EH (cell line): ENCODE results near the gene TFPT.
A peak's percentile ranks its signal among the peaks of the same experiment; 100 is the strongest.

ENCODE experiments used
- DNase-seq: peaks from one replicate; pipeline ENCODE4 v3.0.0-alpha.2; 2015; ENCODE audit warnings: low read depth

TFPT gene, protein sequence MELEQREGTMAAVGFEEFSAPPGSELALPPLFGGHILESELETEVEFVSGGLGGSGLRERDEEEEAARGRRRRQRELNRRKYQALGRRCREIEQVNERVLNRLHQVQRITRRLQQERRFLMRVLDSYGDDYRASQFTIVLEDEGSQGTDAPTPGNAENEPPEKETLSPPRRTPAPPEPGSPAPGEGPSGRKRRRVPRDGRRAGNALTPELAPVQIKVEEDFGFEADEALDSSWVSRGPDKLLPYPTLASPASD

DNA sequence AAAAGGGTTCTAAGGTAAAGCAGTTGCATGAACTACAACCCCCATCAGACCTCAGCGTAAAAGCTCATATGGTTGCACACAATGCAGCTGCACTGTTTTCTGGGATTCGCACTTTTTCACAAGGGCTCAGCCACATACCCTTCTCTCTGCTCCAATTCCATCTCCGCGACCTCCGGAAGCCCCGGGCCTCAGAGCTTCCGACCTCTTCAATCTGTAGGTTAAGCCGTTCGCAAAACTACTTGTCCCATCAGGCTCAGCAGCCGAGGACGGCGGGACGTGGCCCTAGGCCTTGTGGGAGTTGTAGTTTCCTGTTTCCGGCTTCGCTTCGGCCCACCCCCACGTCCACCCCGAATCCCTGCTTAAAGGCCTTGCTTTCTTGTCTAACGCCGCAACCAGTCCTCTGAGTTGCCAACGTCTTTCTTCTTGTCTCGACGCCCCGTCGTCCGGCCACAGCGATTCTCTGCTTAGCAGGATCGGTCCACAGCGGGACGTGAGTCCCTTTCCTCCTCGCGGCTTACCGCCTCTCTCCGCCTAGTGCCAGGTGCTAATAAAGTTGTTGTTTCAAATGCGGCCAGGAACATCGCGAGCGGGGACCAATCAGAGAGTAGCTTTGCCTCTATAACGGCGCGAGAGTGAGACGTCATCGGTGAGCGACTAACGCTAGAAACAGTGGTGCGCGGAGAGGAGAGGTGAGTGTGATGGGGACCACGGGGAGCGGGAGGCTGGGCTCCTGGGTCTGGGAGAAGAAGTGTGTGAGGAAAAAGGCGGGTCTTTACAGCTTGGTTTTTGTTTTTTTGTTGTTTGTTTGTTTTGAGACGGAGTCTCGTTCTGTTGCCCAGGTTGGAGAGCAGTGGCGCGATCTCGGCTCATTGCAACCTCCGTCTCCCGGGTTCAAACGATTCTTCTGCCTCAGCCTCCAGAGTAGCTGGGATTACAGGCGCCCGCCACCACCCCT, at the start of gene TFPT, which contains the start of gene PRPF31:
TFPT (minus strand) TSS at position 549 of the 955 bp plus-strand sequence; CDS start at position 161, 388 bp downstream.
PRPF31 (plus strand) TSS at position 646 of the 955 bp plus-strand sequence. CDS start 2,525 bp downstream, outside the sequence.
- DNase-seq: peak; percentile 97

DNA sequence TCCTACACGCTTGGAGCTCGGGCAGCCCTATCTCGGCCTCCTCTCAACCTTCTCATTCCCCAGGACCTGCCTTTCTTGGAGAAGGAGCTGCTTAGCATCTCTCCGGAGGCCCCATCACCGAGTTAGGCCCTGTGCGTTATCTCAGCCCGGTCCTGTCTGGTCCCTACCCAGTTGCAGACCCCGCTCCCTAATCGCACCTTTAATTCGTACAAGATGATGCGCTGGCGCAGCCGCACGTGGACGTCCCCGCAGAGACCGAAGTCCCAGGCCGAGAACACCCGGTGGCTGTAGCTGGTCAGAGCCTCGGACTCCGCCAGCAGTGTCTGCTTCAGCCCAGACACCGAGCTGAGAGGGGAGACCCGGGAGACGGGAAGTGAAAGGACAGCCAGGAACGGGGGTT, 49.8 kb upstream of the TFPT start:
- no peak for DNase-seq

DNA sequence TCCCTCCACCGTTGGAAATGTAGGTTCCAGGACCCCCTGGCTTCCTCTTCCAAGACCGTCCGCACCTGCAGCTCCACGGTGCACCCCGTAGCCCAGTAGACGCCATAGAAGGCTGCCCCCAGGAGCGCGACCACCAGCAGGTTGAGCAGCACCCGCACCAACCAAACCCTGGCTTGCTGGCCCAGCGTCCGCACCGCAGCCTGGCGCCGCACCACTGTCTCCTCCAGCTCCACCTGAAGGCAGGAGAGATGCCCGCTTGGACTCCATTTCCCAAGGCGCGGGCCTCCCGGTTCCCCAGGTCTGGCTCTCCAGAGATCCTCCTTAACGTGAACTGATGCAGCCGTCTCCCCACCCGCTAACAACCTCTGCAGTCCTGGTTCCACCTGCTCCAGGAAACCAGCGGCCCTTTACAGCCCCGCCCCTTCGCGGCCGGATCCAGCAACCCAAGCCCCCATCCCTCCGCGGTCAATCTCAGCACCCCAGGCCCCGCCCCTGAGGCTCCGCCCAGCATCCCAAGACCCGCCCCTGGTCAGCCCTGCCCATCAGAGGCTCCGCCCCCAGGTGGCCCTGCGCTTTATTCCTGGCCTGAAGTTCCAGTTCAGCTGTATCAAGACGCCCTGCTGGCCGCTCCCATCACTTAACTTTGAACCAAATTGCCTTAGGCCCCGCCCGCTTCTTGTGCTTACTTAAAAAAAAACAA, 49.1 kb upstream of the TFPT start:
- DNase-seq: peak; percentile 77

DNA sequence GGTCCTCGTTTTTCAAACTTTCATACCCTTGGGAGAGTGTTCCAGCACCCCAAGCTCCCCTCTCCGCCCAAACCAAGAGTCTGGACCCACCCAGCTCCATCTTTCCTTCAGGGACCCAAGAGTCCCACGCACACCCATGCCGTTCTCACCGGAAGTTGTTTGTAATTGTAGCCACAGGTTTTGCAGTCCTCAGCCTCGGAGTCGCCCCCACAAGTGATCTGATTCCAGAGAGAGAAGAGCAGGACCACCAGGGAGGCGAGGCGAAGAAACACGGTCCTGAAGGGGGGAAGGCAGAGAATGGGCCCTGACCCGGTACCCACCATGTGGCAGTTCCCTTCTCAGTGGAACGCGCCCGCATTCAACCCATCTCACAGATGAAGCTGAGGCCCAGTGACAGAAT, 47.4 kb upstream of the TFPT start:
- no peak for DNase-seq

DNA sequence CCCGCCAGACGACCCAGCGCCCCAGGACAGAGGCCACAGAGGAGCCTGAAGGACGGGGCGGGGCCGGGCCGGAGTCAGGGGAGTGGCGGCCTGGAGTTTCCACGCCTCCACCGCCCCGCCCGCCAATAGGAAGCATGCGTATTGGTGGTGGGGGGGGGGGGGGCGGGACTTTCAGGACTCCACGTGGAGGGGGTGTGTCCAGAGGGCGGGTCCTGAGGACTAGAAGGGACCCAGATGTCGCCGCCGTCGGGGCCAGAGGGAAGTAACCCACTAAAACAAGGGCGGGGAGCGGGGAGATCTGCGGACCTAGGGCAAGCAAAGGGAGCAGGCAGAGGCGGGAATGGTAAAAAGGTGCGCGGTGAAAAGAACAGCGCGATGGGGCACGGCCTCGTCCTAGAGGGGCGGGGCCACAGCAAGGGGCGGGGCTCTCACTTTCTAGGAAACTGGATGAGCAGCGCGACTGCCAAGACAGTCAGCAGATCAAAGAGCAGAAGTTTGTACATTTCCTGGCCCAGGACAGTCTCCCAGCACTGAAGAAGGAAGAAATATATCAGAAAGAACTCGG, 46.9 kb upstream of the TFPT start:
- DNase-seq: peak; percentile 71

DNA sequence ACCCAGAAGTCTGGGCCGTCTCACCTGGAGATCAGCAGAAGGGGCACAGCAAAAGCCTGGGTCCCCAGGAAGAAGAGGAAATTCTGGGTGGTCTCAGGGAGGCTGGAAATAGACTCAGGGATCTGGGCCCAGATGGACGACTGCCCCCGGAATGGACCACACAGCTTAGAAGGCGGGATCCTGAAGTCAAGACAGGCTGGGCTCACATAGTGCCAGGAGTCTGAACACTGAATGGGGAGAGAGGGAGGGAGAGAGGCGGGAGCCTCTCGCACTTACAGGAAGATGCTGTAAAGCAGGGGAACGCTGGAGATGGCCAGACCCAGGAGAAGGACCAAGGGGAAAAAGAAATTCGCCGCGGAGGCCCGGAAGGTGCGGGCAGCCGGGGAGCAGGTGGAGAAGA, 45.4 kb upstream of the TFPT start:
- DNase-seq: peak; percentile 19

DNA sequence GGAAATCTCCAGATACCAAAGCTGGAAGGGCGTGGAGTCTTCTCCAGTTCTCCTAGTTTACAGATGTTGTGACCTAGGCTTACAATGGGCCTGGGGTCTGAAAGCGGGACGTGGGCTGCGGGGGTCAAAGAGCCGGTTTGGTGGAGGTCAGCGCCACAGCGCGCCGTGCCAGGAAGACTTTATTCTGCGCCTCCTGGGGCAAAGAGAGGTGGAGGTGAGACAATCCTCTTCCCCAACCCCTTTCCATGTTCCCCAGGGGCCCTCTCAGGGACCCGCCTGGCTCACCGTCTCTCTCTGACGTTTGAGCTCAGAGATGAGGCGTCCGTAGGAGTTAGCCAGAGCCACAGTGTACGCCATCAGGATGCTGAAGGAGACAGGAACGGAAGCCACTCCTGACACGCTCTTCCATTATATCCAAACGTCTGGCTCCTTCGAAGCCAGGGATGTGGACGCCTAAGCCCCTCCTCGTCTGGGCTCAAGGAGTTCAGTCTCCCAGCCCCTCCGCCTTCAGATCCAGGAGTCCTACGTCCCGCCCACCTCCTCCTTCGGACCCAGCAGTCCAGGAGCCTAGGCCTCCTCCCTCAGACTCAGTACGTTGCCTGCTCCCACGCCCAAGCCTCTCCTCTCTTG, 44.8 kb upstream of the TFPT start:
- DNase-seq: peak; percentile 40

DNA sequence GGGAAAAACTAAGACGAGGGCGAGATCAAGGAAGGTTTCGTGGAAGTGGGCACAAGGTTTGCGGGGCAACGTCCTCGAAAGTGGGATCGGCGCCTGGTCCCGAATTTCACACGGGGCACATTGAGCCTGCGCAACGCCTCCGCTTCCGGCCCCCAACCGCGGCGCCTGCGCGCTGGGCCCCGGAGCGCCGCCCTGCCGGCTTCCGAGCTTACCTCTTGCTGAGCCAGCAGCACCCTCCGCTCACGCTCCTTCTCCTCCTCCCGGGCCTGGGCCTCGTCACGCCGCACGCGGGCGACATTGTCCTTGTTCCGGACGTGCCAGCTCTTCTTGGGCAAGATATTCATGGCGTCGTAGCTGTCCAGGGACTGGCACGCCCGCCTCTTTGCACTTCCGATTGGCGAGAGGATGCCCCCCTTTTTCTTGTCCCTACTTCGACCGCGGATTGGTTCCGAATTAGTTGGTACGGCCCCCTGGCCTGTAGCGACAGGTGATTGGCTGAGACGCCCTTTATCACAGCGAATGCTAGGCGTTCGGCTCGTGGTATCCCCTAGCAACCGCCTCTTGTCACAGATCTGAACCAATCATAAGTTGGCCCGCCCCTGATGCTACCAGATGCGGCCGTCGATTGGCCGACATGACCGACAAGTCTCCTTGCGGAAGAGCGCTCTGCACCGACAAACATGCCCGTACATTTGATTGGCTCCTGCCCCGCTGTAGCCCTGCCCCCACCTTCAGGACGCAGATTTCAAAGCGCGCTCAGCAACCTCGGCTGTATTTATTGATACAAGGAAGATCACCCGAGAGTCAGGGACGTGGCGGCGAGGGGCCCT, 44.1 kb upstream of the TFPT start, which contains the start of gene LENG1:
LENG1 (minus strand) TSS at position 370 of the 830 bp plus-strand sequence; CDS start at position 344, 26 bp downstream.
- peak; percentile 100 for DNase-seq

DNA sequence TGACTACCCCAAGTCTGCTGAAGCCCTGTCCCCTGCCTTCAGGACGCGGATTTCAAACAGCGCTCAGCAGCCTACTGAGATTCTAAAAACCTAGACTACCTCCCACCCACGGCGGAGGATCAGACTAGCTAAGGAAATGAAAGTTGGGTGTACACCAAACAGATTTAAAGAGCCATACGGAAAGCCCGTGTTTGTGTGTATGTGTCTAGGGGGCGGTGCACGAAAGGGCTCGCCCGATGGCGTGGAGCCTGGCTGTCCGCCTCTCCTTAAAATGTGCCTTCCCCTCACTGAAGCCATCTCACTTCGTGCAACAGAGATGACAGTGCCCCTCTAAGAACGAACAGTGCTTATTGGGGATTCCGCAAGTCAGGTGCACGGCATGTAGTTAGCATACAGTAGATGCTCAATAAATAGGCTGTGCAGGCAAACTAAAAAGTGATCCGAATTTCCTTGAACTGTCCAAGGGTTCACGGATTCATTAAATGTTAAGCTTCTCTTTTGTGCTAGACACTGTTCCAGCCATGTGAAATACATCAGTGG, 43.4 kb upstream of the TFPT start:
- DNase-seq: peak; percentile 34

DNA sequence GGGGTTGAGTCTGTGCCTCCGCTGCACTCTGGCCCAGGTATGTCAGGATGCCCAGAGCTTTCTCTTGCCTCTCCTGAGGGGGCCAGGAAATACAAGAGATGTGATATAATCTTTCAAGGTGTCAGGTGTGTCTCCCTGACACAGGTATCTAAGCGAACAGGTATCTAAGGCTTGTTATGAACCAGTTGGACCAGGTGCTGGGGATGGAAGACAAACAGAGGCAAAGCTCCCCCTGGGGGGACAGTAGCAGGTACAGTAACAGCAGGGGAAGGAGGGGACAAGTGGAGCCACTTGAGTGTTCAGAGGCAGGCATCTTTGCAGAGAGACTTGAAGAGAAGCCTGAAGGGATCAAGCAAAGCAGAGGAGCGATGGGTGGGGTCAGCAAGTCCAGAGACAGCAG, 41.5 kb upstream of the TFPT start:
- no peak for DNase-seq

DNA sequence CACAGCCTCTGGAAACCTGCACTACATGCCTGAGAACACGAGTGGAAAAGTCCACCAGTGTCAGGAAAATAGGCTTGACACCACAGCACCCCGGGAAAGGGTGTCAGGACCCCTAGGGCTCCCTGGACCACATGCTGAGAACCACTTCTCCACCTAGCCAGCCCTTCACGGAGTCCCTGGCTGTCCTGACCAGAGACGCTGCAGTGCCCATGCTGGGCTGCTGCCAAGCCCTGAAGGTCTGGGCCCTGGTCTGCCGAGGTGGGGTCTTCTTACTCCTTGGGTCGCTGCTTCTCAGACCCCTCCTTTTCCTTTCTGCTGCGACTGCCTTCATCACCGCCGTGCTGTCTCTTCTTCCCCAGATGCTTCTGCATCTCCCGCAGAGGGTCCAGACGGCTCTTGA, 41.0 kb upstream of the TFPT start:
- DNase-seq: no peak

DNA sequence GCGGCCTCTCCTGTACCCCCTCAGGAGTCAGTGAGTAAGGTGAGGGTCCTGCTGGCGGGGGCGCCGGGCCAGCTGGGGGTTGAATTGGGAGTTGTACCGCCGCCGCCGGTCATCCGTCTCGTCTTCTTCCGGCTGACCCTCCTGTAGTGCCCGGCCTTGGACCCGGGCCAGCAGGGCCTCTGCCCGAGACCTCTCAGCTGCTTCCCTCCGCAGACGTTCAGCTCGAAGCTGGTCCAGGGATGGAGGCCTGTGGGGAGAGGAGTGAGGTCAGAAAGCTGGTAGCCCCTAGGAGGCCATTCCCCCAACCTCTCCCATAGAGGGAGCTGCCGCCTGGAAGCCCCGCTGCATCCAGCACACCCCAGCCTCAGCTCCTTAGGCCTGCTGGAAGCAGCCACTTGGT, 40.2 kb upstream of the TFPT start:
- no peak for DNase-seq

DNA sequence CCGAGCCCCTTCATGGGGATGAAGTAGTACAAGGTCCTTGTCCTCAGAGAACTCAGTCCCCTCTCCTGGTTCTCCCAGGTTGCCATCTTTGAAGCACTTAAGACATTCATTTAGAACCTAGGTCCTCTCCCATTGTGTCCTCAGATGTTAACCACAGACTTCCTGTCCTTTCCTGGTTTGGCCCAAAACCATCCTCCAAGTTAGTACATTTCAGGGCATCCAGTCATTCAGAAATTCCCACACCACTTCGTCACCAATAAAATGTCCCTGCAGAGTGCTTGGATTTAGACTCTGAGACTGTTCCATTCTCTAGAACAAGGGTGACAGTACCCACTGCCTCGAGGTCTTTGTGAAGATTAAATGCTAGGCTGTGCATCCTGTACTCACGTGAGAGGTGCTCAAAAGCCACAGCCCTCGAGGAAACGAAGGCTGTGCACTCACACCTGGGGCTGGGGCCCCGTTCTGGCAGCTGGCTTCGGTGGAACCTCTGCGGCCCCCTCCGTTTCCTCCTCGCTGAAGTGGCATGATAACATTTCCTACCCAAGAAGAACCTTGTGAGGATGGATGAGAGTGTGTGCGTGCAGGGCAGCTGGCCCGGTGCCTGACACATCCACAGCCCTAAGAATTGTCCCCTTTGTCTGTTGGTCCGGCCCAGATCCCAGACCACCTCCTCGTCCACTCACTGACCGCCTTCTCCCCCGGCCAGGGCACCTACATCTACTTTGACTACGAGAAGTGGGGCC, 39.3 kb upstream of the TFPT start:
- DNase-seq: peak; percentile 86

DNA sequence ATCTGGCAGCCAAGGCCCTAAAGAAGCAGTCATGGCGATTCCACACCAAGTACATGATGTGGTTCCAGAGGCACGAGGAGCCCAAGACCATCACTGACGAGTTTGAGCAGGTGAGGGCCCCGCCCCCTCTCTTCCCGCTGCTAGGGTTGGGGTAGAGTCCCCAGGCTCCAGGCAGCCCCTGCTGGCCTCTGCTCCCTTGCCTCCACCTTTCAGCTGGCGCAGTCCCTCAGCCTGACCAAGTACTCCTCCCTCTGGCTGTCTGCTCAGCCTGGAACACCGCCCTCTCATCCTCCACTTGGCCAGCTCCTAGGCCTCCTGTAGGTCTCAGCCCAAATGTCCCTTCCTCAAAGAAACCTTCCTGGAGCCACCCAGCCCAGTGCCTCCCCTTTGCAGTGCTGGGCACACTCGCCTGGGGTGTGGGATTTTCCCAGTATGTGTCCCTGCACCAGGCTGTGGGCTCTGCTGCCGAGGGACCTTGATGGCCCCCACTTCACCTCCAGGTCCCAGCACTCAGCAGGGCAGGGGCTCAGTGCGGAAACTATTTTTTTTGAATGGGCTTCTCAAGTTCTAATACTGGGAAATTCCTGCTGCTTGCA, 38.4 kb upstream of the TFPT start:
- no peak for DNase-seq

DNA sequence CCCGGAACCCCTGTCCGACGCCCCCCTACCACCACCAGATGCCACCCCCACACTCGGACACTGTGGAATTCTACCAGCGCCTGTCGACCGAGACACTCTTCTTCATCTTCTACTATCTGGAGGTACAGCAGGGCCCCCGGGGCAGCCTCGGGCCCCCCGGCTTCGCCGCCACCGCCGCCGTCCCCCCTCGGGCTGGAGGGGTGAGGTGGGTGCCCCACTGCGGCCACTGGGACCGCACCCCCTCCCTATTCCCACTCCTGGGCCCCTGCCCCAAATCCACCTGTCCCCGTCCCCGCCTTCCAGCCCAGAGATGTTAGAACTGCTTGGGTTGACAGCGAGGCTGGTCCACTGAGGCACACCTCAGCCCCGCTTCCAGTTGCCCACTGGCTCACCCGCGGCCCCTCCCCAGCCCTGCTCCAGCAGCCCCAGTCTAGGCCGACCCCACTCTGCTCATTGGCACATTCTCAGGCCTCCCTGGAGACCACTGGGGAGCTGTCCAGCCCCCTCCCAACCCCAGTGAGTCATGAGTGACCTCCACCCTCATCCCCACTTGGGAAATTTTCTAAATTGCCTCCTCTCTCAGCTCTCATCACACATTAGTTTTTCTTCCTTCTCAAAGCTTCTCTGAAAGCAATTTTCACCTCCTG, 37.5 kb upstream of the TFPT start:
- DNase-seq: no peak

DNA sequence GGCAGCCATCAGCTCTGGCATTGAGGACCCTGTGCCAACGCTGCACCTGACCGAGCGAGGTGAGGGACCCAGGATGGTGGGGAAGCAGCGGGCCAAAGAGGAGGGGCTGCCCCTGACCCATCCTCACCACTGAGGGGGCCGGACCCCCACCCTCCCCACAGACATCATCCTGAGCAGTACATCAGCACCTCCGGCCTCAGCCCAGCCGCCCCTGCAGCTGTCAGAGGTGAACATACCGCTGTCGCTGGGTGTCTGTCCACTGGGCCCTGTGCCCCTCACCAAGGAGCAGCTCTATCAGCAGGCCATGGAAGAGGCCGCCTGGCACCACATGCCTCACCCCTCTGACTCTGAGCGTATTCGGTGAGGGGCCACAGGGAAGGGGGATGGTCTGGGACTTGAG, 36.8 kb upstream of the TFPT start:
- no peak for DNase-seq

DNA sequence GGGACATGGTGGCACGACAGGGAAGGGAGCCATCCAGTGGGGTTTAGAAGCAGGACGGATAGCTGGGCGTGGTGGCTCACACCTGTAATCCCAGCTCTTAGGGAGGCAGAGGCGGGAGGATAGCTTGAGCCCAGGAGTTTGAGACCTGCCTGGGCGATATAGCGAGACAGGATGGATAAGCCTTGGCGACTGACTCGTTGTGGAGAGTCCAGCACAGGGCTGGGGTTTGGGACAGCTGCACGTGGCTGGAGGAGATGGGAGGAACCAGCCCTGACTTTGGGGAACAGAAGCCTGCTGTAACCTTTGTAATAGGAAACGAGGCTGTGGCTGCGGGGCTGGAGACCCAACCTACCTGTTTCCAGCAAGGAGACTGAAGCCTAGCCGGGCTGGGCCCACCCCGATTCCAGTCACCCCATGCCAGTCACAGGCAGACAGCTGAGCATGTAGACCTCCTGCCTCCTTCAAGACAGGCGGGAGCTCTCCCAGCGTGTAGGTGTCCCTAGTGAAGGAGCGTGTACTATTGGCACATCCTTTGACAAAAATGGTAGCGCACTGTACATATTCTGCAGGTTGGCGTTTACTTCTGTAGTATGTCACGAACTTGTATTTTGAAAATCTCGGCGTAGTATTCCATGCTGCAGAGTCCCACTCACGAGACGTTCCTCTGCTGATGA, 36.0 kb upstream of the TFPT start:
- no peak for DNase-seq
